Caco-2 (cell line): ENCODE measurements around the gene GMPR. TPM values are rescaled to one million over a fixed set of nuclear protein-coding genes. Genes with fewer than 3 reads are reported as not detected.

Source experiments
- BruUV-seq: library from RNA; stranded (reverse); fragments of 400-500 nt; replicated peaks from 2 replicates; lab custom pipeline; 2021; lab: Mats Ljungman, UMichigan
- CTCF ChIA-PET: fragments of 300-600 bp; sonication (Branson Sonifier 250); formaldehyde crosslinking; loops from one replicate; lab custom pipeline; 2022; ENCODE audit warnings: antibody characterized with exemption; lab: Charles Lee
- POLR2A ChIA-PET: fragments of 300-600 bp; sonication (Branson Sonifier 250); formaldehyde crosslinking; loops from one replicate; lab custom pipeline; 2022; ENCODE audit warnings: antibody characterized with exemption; lab: Charles Lee
- DNase-seq, 2 experiments: peaks; one replicate each; pipeline versions ENCODE4 v3.0.0 to v3.0.0-alpha.2; 2020 to 2022
- H3K27me3 ChIP-seq: replicated peaks from 2 replicates; pipeline ENCODE4 v1.6.0; 2011; ENCODE audit warnings: low read length; ENCODE audit not compliant: control insufficient read depth, insufficient read depth
- H3K36me3 ChIP-seq: 2 replicates; pipeline ENCODE4 v1.5.1; 2011; ENCODE audit warnings: low read length; ENCODE audit not compliant: control insufficient read depth, insufficient read depth
- H3K4me1 ChIP-seq: fragments of 250-450 bp; sonication (Bioruptor Pico); 2 replicates; pipeline ENCODE4 v1.5.1; 2020; ENCODE audit warnings: mild to moderate bottlenecking
- H3K4me3 ChIP-seq: 2 replicates; pipeline ENCODE4 v1.5.1; 2011; ENCODE audit warnings: low read depth, mild to moderate bottlenecking, control low read depth, low read length
- H3K9me3 ChIP-seq: fragments of 250-450 bp; sonication (Bioruptor Pico); 2 replicates; pipeline ENCODE4 v1.5.1; 2020; ENCODE audit warnings: mild to moderate bottlenecking, moderate library complexity
- H3K27ac Mint-ChIP-seq: one replicate; pipeline ENCODE4 v1.8.0; 2022; ENCODE audit warnings: mixed read lengths; ENCODE audit not compliant: unreplicated experiment
- H3K27me3 Mint-ChIP-seq: one replicate; pipeline ENCODE4 v1.8.0; 2022; ENCODE audit warnings: mixed read lengths; ENCODE audit not compliant: insufficient read depth, unreplicated experiment
- H3K36me3 Mint-ChIP-seq: one replicate; pipeline ENCODE4 v1.8.0; 2022; ENCODE audit warnings: mild to moderate bottlenecking, mixed read lengths; ENCODE audit not compliant: insufficient read depth, unreplicated experiment
- H3K4me1 Mint-ChIP-seq: one replicate; pipeline ENCODE4 v1.8.0; 2022; ENCODE audit warnings: low read depth, mixed read lengths; ENCODE audit not compliant: unreplicated experiment
- H3K4me3 Mint-ChIP-seq: one replicate; pipeline ENCODE4 v1.8.0; 2022; ENCODE audit warnings: mild to moderate bottlenecking, moderate library complexity, mixed read lengths; ENCODE audit not compliant: unreplicated experiment
- H3K9me3 Mint-ChIP-seq: one replicate; pipeline ENCODE4 v1.8.0; 2022; ENCODE audit warnings: mixed read lengths; ENCODE audit not compliant: unreplicated experiment
- CTCF ChIP-seq, 2 experiments: fragments of 200-600 bp in 1 of 2; IDR thresholded peaks; 1 replicate in 1 of 2; 2 replicates in 1 of 2; pipeline versions ENCODE4 v1.5.1 to v1.8.0; 2011 to 2022; ENCODE audit warnings: antibody characterized with exemption in 1 of 2, control low read depth in 1 of 2, inconsistent platforms in 1 of 2, low read depth in 1 of 2, low read length in 1 of 2, mild to moderate bottlenecking in 1 of 2, moderate library complexity in 1 of 2; ENCODE audit not compliant: insufficient read depth in 1 of 2, severe bottlenecking in 1 of 2, unreplicated experiment in 1 of 2
- intact Hi-C: fragments of 100-400 bp; cut with micrococcal nuclease; formaldehyde crosslinking; loops from one replicate; pipeline ENCODE4 v1.10.0; 2022; ENCODE audit not compliant: unreplicated experiment
- total RNA-seq: library from RNA; stranded (reverse); gene quantifications from 2 replicates; pipeline ENCODE4 v1.2.3, GENCODE V29; 2022

Gene GMPR
- total RNA-seq, 1 experiment from 2014 or later, result 1.3 TPM

GRCh38 chr6:16209539-16209938 lies 28.8 kb upstream of the GMPR start:
- Mint-ChIP-seq H3K36me3 (no peaks in the 10 kb centered on the region), H3K27me3 (peaks cover 6% of the 10 kb centered on the region), H3K27ac (no peak overlapping the region), H3K9me3 (peaks cover 9% of the 10 kb centered on the region), H3K4me1 (peaks cover 16% of the 10 kb centered on the region), H3K4me3 (no peak overlapping the region)
- ChIA-PET CTCF (interaction anchor here (0.6 kb wide), 1 partner anchor 67 kb away, joined by 3 read pairs; no protein-coding TSS in a partner anchor), POLR2A (no interaction called here)
- Histone ChIP-seq H3K4me1 (peaks cover 14% of the 10 kb centered on the region; the same call in 1 of the 2 replicates), H3K36me3 (no peaks in the 10 kb centered on the region), H3K27me3 (no peaks in the 10 kb centered on the region), H3K4me3 (no peak overlapping the region), H3K9me3 (no peaks in the 10 kb centered on the region)
- intact Hi-C loops, result no loop called here
- no TSS peak for BruUV-seq
- no peak for DNase-seq
- TF ChIP-seq CTCF (IDR thresholded peaks at IDR 0.05; ENCODE audit: insufficient read depth in 1 of 2, low read depth in 1 of 2, low read length in 1 of 2, severe bottlenecking in 1 of 2, unreplicated experiment in 1 of 2), result no peak

- BruUV-seq, result no TSS peak
- Mint-ChIP-seq H3K9me3 (peaks cover 9% of the 10 kb centered on the region), H3K4me1 (no peaks in the 10 kb centered on the region), H3K4me3 (no peak overlapping the region), H3K27ac (no peak overlapping the region), H3K36me3 (no peaks in the 10 kb centered on the region), H3K27me3 (peaks cover 6% of the 10 kb centered on the region)
- Histone ChIP-seq H3K4me1 (no peaks in the 10 kb centered on the region), H3K27me3 (no peaks in the 10 kb centered on the region), H3K9me3 (no peaks in the 10 kb centered on the region), H3K36me3 (no peaks in the 10 kb centered on the region), H3K4me3 (no peak overlapping the region)
- TF ChIP-seq CTCF (IDR thresholded peaks at IDR 0.05; ENCODE audit: insufficient read depth in 1 of 2, low read depth in 1 of 2, low read length in 1 of 2, severe bottlenecking in 1 of 2, unreplicated experiment in 1 of 2), result no peak
- intact Hi-C loops, result no loop called here
- CTCF ChIA-PET, result no interaction called here
- no peak for DNase-seq
- POLR2A ChIA-PET, result no interaction called here
Measured at GRCh38 chr6:16212276-16212675, 26.1 kb upstream of the GMPR start.

- CTCF ChIA-PET, result interaction anchor here (0.5 kb wide), 1 partner anchor 523 kb away, joined by 5 read pairs; no protein-coding TSS in a partner anchor
- H3K27me3 ChIP-seq, result no peaks in the 10 kb centered on the region
- no peak for DNase-seq
- TF ChIP-seq CTCF (IDR thresholded peaks at IDR 0.05; ENCODE audit: insufficient read depth in 1 of 2, low read depth in 1 of 2, low read length in 1 of 2, severe bottlenecking in 1 of 2, unreplicated experiment in 1 of 2), result no peak
- no peaks in the 10 kb centered on the region for H3K36me3 Mint-ChIP-seq
- no peaks in the 10 kb centered on the region for H3K9me3 Mint-ChIP-seq
- H3K27me3 Mint-ChIP-seq, result no peaks in the 10 kb centered on the region
- no peaks in the 10 kb centered on the region for H3K9me3 ChIP-seq
- H3K4me1 Mint-ChIP-seq, result no peaks in the 10 kb centered on the region
- intact Hi-C loops, result no loop called here
- POLR2A ChIA-PET, result no interaction called here
- H3K36me3 ChIP-seq, result no peaks in the 10 kb centered on the region
- BruUV-seq, result no TSS peak
- no peaks in the 10 kb centered on the region; the same call in 1 of the 2 replicates for H3K4me1 ChIP-seq
- peak overlapping the region; percentile 42 for H3K27ac Mint-ChIP-seq
- no peak overlapping the region for H3K4me3 ChIP-seq
- H3K4me3 Mint-ChIP-seq, result no peak overlapping the region
Measured at GRCh38 chr6:16216501-16217155, 21.8 kb upstream of the GMPR start.
